Measurements from ENCODE around the gene SUN5.

Gene SUN5

DNA sequence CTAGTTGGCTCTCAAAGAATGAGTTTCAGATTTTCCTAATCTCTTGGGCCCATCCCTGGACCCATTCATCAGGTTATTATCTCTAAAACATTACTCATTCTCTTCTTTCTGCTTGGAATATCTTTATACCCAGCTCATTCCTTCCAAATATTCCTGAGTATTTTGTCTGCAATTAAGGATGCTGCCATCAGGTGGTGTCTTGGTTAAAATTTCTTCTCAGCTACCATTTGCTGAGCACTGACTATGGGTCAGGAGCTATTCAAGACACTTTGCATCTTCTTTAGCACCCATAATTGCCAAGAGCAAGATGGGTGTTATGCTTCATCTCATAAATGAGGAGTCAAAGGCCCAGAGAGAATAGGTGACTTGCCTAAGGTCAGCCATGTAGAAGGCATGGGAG is 8.4 kb downstream of the SUN5 start:
- DNase-seq (ENCODE audit: extremely low read depth in 1 of 2, low read depth in 1 of 2): no peak

- DNase-seq (ENCODE audit: extremely low read depth in 1 of 2, low read depth in 1 of 2): no peak
Measured at GRCh38 chr20:32993496-32994050, 10.7 kb downstream of the SUN5 start.

GRCh38 chr20:32991792-32992641 is 12.2 kb downstream of the SUN5 start:
- no peak for DNase-seq (ENCODE audit: extremely low read depth in 1 of 2, low read depth in 1 of 2)

DNA sequence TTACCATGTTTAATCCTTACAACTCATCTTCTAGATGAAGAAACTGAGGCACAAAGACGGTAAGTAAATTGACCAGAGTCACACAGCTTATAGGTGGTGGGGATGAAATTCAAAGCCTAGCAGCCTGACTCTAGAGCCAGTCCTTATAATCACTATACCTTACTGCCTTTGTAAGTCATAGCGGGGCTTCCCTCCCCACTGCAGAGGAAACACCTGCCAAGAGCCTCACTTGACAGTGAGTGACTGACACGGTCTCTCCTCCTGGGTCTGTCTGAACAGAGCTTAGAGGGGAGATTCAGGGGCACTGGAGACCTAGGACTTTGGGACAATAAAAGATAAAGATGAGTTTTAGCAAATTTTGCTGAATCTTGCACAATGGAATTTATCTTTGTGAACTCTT is 12.8 kb downstream of the SUN5 start:
- no peak for DNase-seq (ENCODE audit: extremely low read depth in 1 of 2, low read depth in 1 of 2)

DNA sequence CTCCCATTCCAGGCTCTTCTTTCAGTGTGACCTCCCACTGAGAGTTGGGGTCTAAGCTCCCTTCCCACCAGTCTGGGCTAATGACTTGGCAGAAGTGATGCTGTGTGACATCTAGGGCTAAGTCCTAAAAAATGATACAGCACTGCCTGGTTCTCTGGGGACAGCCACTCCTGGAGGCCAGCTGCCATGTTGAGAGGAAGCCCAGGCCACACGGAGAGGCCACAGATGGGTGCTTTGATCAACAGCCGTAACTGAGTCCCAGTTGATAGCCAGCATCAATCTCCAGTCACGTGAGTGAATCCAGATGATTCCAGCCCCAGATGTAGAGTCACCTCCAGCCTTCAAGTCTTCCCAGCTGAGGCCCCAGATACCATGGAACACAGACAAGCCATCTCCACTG is 13.8 kb downstream of the SUN5 start:
- DNase-seq (ENCODE audit: extremely low read depth in 1 of 2, low read depth in 1 of 2): no peak

DNA sequence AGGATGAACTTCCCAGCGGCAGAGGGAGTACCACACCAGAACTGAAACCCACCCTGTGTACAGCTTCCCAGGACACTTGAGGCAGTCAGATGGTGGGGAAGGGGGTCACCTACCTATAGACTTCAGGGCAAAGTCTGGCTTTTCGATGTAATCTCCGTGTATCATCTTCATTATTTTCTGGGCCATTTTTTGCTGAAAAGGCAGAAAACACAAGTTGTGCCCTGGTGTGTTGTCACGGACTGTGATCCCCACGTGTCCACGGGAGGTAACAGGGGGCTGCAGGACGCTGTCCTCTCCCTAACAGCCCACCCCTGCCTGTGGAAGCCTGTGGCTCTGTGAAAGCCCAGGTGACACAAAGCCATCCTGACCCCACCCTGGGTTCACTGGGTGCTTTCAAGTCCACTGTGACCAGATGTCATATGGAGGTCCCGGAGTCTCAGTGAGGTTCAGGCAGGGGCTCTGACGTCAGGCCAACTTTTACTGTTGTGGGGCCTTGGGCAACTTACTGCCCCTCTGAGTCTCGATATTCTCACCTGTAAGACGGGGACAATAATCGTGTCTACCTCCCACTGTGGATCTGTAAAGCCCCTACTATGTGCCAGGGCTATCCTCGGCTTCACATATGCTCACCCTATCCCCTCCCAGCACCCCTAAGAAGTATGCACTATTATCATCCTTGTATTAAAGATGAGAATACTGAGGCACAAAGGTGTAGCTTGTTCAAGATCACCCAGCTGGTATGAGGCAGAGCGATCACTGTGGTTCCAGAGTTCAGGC is 14.5 kb downstream of the SUN5 start:
- DNase-seq (ENCODE audit: extremely low read depth in 1 of 2, low read depth in 1 of 2): no peak

DNA sequence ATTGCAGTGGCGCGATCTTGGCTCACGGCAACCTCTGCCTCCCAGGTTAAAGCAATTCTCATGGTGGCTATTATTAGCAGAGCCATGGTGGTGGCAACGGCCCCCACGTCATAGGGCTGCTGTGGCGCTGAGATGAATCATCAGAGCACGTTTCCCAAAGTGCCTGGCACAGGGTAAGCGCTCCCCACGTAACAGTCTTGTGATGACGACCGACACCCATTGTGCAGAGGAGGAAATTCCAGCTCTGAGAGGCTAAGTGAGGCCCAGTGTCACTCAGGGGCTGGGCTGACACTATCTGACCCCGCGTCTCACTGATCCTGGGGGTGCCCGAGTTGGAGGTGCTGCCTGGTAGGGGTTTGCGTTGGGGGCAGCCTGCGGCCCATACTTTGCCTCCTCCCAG is 16.2 kb downstream of the SUN5 start:
- no peak for DNase-seq (ENCODE audit: extremely low read depth in 1 of 2, low read depth in 1 of 2)

DNA sequence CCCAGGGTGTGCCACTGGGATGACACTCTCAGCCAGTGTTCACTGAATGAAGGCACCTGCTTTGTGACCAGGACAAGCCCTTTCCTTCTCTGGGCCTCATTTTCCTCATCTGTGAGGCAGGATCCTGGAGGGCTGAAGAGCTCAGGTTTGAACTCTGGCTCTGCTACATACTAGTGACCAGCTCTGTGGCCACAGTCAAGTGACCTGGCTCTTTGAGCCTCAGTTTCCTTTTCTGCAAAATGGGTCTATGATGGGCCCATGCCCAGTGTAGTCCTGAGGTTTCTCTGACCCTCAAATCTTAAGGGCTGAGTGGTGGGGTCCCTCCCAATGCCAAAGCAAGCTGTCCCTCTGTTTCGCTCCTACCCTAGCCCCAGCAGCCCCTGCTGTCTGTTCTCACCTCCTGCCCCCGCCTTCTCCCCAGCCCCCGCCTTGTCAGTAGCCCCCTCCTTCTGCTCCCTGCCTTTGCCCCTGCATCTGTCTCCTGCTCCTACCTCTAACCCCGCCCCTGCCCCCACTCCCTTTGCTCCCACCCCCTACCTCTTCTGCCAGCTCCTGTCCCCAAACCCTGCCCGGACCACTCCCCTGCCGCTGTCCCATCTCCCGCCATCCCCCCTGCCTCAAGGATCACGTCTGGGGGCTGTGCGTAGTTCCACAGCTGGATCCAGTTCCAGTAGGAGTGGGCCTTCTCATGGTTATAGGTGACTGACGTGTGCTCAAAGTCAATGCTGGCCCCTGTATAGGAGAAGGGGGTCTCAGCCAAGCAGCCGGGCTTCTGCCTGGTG is 17.0 kb downstream of the SUN5 start:
- no peak for DNase-seq (ENCODE audit: extremely low read depth in 1 of 2, low read depth in 1 of 2)

- no peak for DNase-seq (ENCODE audit: extremely low read depth in 1 of 2, low read depth in 1 of 2)
Measured at GRCh38 chr20:32986331-32986966, 17.8 kb downstream of the SUN5 start.

DNA sequence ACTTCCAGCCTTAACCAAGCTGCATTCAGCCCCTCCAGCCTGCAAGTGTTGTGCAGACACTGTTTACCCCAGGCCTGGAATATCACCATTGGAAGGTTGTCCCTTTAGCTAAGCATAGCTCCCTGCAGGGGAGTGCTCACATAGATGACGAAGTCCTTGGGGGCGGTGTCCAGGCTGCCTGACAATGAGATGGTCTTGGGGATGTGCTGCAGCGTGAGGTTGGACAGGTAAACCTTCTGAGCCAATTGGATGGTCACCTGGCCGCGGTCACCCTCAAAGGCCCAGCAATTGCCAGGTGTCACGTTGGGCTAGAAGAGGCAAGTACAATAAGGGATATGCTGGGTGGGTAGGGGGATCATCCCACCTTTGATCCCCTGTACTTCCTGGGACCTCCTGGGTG is 18.6 kb downstream of the SUN5 start:
- DNase-seq (ENCODE audit: extremely low read depth in 1 of 2, low read depth in 1 of 2): no peak

GRCh38 chr20:32984631-32985354 is 19.4 kb downstream of the SUN5 start:
- no peak for DNase-seq (ENCODE audit: extremely low read depth in 1 of 2, low read depth in 1 of 2)

- DNase-seq (ENCODE audit: extremely low read depth in 1 of 2, low read depth in 1 of 2): no peak
Measured at GRCh38 chr20:32984196-32984595, 20.0 kb downstream of the SUN5 start.

DNA sequence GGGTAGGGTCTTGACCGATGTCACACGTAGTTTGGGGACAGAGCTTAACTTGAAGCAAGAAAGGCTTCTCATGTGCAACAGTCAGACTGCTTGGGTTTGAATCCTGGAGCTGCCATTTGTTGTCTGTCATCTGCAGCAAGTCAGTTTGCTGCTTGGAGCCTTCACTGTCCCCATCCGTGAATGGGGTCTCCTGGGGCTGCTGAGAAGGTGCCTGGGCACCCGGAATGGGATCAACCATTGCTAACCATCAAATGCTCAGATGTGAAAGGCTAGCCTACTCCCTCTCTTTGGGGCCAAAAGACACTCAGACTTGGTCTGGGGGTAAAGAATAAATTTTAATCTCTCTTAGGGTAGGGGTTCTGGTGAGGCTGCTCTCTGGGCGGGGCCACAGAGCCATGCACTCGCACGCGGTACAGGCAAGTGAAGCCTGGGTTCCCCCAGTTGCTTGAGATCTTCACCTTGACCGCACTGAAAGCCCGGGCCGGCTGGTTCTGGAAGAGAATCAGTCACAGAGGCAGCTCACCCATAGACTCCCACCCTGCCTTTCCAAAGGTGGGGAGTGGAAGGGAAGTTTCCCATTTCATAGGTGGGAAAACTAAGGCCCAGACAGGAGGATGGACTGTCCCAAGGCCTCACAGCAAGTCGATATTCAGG is 20.6 kb downstream of the SUN5 start:
- no peak for DNase-seq (ENCODE audit: extremely low read depth in 1 of 2, low read depth in 1 of 2)

DNA sequence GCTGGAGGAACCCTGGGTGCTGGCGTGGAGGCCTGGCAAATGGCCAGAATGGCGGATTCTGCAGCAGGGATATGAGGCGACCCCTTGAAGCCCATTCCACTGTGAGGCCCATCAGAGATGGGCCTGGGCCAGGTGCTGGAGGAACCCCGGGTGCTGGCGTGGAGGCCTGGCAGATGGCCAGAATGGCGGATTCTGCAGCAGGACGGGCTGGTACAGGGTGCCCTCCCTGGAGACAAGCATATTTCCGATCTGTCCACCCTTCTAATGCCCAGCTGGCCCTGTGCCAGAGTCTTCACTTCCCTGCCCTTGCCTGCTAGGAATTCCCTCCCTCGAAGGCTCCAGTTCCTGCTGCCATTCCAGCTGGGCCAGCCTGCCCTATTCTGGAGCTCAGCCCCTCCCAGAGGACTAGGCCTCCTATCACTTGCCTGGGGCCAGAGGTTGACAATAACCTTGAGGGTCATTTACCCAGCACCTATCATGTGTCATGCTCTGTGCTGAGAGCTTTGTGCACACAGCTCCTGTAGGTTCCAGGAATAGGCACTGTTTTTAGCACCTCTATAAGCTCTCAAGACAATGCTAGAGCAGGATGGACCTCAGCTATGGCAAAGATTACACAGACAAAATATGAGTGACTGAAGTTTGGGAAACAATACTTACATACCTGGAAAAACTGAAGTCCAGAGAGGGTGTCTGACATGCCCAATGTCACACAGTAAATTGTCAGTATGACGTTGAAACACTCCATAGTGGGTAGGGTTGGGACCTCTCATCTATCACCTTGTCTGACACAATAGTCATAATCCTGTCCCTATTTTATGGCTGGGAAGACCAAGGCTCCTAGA is 21.4 kb downstream of the SUN5 start:
- DNase-seq (ENCODE audit: extremely low read depth in 1 of 2, low read depth in 1 of 2): no peak

DNA sequence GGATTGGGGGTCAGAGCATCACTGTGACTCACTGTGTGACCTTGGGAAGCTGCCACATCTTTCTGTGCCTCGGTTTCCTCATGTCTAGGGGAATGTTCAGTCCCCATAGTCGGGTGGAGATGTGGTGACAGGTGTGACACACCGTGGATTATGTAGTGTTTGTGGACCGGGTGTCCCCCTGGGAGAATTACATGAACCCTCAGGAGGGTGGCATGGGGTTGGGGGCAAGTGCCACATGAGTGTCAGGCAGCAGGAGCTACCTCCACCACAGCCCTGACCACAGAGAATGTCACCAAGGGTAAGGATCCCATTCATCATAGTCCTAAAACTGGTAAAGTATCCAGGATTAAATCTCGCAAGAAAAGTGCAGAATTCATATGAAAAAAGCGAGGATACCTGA is 23.2 kb downstream of the SUN5 start:
- DNase-seq (ENCODE audit: extremely low read depth in 1 of 2, low read depth in 1 of 2): no peak

GRCh38 chr20:32980131-32980941 is 23.9 kb downstream of the SUN5 start:
- no peak for DNase-seq (ENCODE audit: extremely low read depth in 1 of 2, low read depth in 1 of 2)

DNA sequence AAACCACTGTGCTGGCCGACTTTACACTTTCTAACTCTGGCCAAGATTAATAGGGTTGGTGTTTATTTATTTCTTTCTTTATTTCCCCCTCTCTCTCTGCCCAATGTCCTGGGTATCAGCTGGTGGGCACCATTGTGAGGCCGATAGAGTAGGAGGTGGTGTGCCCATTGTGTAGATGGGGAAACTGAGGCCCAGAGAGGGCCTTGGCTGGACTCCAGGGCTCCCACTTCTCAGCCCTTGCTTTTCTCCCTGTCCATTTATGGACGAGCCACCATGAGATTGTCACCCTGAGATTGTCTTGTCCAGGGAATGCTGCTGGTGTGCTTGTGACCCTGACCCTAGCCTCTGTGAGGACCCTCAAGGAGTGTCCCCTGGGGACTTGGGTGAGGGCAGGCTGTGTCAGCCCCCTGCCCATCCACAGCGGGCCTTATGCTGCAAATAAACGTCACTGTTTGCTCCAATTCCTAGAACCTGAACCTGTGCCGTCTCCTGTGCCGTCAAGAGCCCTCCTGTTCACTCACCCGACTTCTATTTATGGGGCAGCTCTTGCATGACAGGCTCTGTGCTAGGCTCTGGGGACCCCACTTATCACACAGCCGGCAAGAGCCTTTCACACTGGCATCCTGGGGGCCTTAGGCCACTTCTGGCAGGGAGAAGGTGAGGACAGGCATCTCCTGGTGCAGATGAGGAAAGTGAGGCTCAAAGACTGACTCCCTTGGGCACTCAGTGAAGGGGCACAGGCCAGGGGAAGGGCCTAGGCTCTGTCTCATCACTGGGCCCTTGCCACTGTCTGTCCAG is 24.8 kb downstream of the SUN5 start:
- no peak for DNase-seq (ENCODE audit: extremely low read depth in 1 of 2, low read depth in 1 of 2)

Measured in stimulated activated CD8-positive, alpha-beta memory T cell treated with anti-CD3 and anti-CD28 coated beads, Interleukin-7, amount 100 ng/mL, for 48 hours (primary cell).